HCT116 (cell line): ENCODE measurements around the gene TMEM217.

Experiments
- CTCF ChIP-seq, 3 experiments: fragments of 200-600 bp in 1 of 3; sonication (generic) in 1 of 3; IDR thresholded peaks in 2 of 3; conservative IDR thresholded peaks in 1 of 3; 2 replicates each; pipeline ENCODE4 v1.5.1; 2012 to 2017; ENCODE audit warnings: low read depth in 2 of 3, low read length in 2 of 3, antibody characterized with exemption in 1 of 3, borderline replicate concordance in 1 of 3, control low read depth in 1 of 3, mild to moderate bottlenecking in 1 of 3, mixed read lengths in 1 of 3, mixed run types in 1 of 3, moderate library complexity in 1 of 3; ENCODE audit not compliant: insufficient read depth in 1 of 3
- SP1 ChIP-seq: IDR thresholded peaks from 2 replicates; pipeline ENCODE4 v1.6.1; 2012; ENCODE audit warnings: low read depth

GRCh38 chr6:37306624-37307222, 48.8 kb upstream of the TMEM217 start:
- no peak for TF ChIP-seq SP1
- no peak for TF ChIP-seq CTCF (IDR thresholded peaks at IDR 0.05 in 2 of 3, conservative IDR thresholded peaks at IDR 0.05 in 1 of 3; ENCODE audit: borderline replicate concordance in 1 of 3, insufficient read depth in 1 of 3, low read depth in 2 of 3, low read length in 2 of 3)
